HepG2 (cell line): ENCODE measurements around the gene CDC26. TPM values are rescaled to one million over a fixed set of nuclear protein-coding genes. Genes with fewer than 3 reads are reported as not detected.

Experiments used
- GABPB1 ChIP-seq: IDR thresholded peaks from 2 replicates; pipeline ENCODE4 v1.6.1; 2016; ENCODE audit warnings: mild to moderate bottlenecking, missing genetic modification reagents, moderate library complexity, missing compliant biosample characterization
- HNF4G ChIP-seq, 2 experiments: sonication (generic) in 1 of 2; formaldehyde crosslinking in 1 of 2; IDR thresholded peaks; 2 replicates each; pipeline versions ENCODE4 v1.4.0 to v1.6.1; 2011 to 2020; ENCODE audit warnings: borderline replicate concordance in 2 of 2, low read depth in 2 of 2, mild to moderate bottlenecking in 2 of 2, low read length in 1 of 2, missing genetic modification reagents in 1 of 2, moderate library complexity in 1 of 2
- HOMEZ ChIP-seq: IDR thresholded peaks from 2 replicates; pipeline ENCODE4 v1.6.1; 2016; ENCODE audit warnings: low read depth
- LBX2 ChIP-seq: sonication (generic); formaldehyde crosslinking; IDR thresholded peaks from 2 replicates; pipeline ENCODE4 v1.5.0; 2020; ENCODE audit warnings: missing genetic modification reagents, mild to moderate bottlenecking, borderline replicate concordance
- MAX ChIP-seq: IDR thresholded peaks from 2 replicates; pipeline ENCODE4 v1.6.1; 2012; ENCODE audit warnings: inconsistent platforms
- MYC ChIP-seq: sonication (generic); formaldehyde crosslinking; IDR thresholded peaks from 2 replicates; pipeline ENCODE4 v1.9.0; 2021; ENCODE audit warnings: missing genetic modification reagents, borderline replicate concordance
- NCOA2 ChIP-seq: sonication (generic); formaldehyde crosslinking; IDR thresholded peaks from 2 replicates; pipeline ENCODE4 v1.8.0; 2022; ENCODE audit warnings: inconsistent platforms
- POLR2G ChIP-seq: fragments of 200-400 bp; formaldehyde crosslinking; IDR thresholded peaks from 2 replicates; pipeline ENCODE4 v1.6.1; 2018; ENCODE audit warnings: mild to moderate bottlenecking, low read depth, low read length, moderate library complexity
- TEAD3 ChIP-seq: optimal IDR thresholded peaks from 2 replicates; pipeline ENCODE3; 2016; ENCODE audit warnings: borderline replicate concordance
- TFDP2 ChIP-seq: sonication (generic); formaldehyde crosslinking; IDR thresholded peaks from 2 replicates; pipeline ENCODE4 v1.4.0; 2020; ENCODE audit warnings: missing genetic modification reagents
- TGIF2 ChIP-seq: IDR thresholded peaks from 2 replicates; pipeline ENCODE4 v1.6.1; 2016; ENCODE audit warnings: control low read depth, missing compliant biosample characterization
- THRA ChIP-seq: sonication (generic); formaldehyde crosslinking; IDR thresholded peaks from 2 replicates; pipeline ENCODE4 v1.4.0; 2020; ENCODE audit warnings: missing genetic modification reagents, borderline replicate concordance
- ZEB1 ChIP-seq: IDR thresholded peaks from 2 replicates; pipeline ENCODE4 v1.6.1; 2012; ENCODE audit warnings: mild to moderate bottlenecking, low read depth, inconsistent platforms; ENCODE audit not compliant: insufficient replicate concordance
- ZNF274 ChIP-seq: sonication (generic); formaldehyde crosslinking; IDR thresholded peaks from 2 replicates; pipeline ENCODE4 v1.5.1; 2020; ENCODE audit warnings: mild to moderate bottlenecking, missing genetic modification reagents
- ZNF563 ChIP-seq: sonication (generic); formaldehyde crosslinking; IDR thresholded peaks from 2 replicates; pipeline ENCODE4 v1.8.0; 2022; ENCODE audit warnings: mild to moderate bottlenecking, moderate library complexity, missing genetic modification reagents
- ZSCAN9 ChIP-seq: IDR thresholded peaks from 2 replicates; pipeline ENCODE4 v1.6.1; 2016; ENCODE audit warnings: borderline replicate concordance
- polyA plus RNA-seq, 8 experiments: library from polyadenylated mRNA; depleted of rRNA in 3 of 8; stranded (reverse) in 7 of 8; unstranded in 1 of 8; fragments of >200 nt; fragmentation: Illumina TruSeq in 4 of 8; extraction: Trizol in 4 of 8; gene quantifications; 2 replicates each; pipeline versions ENCODE4 v1.2.1 to v1.2.3, GENCODE V29; 2011 to 2016; ENCODE audit warnings: low read depth in 4 of 8, missing spikeins in 1 of 8, mixed read lengths in 1 of 8; ENCODE audit not compliant: insufficient read depth in 1 of 8
- total RNA-seq, 5 experiments: library from RNA; depleted of rRNA; stranded (reverse); fragments of >200 nt; fragmentation: Illumina TruSeq; extraction: Trizol; gene quantifications; 2 replicates each; pipeline ENCODE4 v1.2.3, GENCODE V29; 2016; ENCODE audit warnings: low read depth in 1 of 5

Gene CDC26
- total and polyA plus RNA-seq, 2 of the 13 experiments (the other 11 are each of a cell fraction or from before 2014, with no cell fraction given), result 26.6 to 57.9 TPM

- TF ChIP-seq HNF4G (IDR thresholded peaks at IDR 0.05; ENCODE audit: borderline replicate concordance, low read depth, low read length), result no peak
- TF ChIP-seq HNF4G (CRISPR knock-in tag; IDR thresholded peaks at IDR 0.05; ENCODE audit: borderline replicate concordance, low read depth), result 0 out of 2 replicates have a peak, but pooled peaks have one; percentile 14
- peak; percentile 41; the same call in 1 of the 2 replicates for TF ChIP-seq TGIF2 (CRISPR knock-in tag)
- peak; percentile 14 for TF ChIP-seq TEAD3 (CRISPR knock-in tag)
- TF ChIP-seq ZNF563, result peak; percentile 89
- TF ChIP-seq HOMEZ (CRISPR knock-in tag), result 0 out of 2 replicates have a peak, but pooled peaks have one; percentile 18
- no peak for TF ChIP-seq ZSCAN9
- TF ChIP-seq GABPB1 (CRISPR knock-in tag), result peak; percentile 21; the same call in 1 of the 2 replicates
- peak; percentile 11; the same call in 1 of the 2 replicates for TF ChIP-seq THRA
- TF ChIP-seq TFDP2 (CRISPR knock-in tag), result 0 out of 2 replicates have a peak, but pooled peaks have one; percentile 39
- no peak for TF ChIP-seq LBX2
- peak; percentile 65 for TF ChIP-seq MYC (CRISPR knock-in tag)
- TF ChIP-seq NCOA2 (CRISPR knock-in tag), result 0 out of 2 replicates have a peak, but pooled peaks have one; percentile 23
- TF ChIP-seq ZNF274 (CRISPR knock-in tag), result 0 out of 2 replicates have a peak, but pooled peaks have one; percentile 52
- TF ChIP-seq POLR2G, result peak; percentile 63
- peak; percentile 80 for TF ChIP-seq ZEB1
- peak; percentile 76 for TF ChIP-seq MAX
Measured at GRCh38 chr9:113302792-113303418, 27.5 kb upstream of the CDC26 start, which contains the start of gene RNF183 (continued).
